Naive B cell (primary cell): Measurements from ENCODE around the gene ZNF43. TPM values are rescaled to one million over a fixed set of nuclear protein-coding genes. Genes with fewer than 3 reads are reported as not detected.
"Not testable (repeated sequence)": the region's sequence is repeated elsewhere in the genome, so short reads cannot be mapped to it uniquely, and the experiment has no call there.

Experiments
- ATAC-seq, 2 donors: fragments of 150-1000 bp; cut with Tn5 transposase; 2 replicates each; pipeline ENCODE4 v1.10.0; 2021; ENCODE audit warnings: low read depth in 2 of 2, mild to moderate bottlenecking in 2 of 2, moderate library complexity in 2 of 2
- DNase-seq: peaks from one replicate; pipeline ENCODE4 v3.0.0; 2022
- H3K27ac Mint-ChIP-seq, 6 donors: one replicate each; pipeline ENCODE4 v1.8.0; 2020 to 2022; ENCODE audit warnings: mild to moderate bottlenecking in 6 of 6, mixed read lengths in 6 of 6, moderate library complexity in 5 of 6, inconsistent platforms in 2 of 6
- H3K27me3 Mint-ChIP-seq, 3 donors: one replicate each; pipeline ENCODE4 v1.8.0; 2021 to 2022; ENCODE audit warnings: mixed read lengths in 3 of 3, mild to moderate bottlenecking in 1 of 3
- H3K36me3 Mint-ChIP-seq, 2 donors: one replicate each; pipeline ENCODE4 v1.8.0; 2020 to 2022; ENCODE audit warnings: mixed read lengths in 2 of 2, inconsistent platforms in 1 of 2, mild to moderate bottlenecking in 1 of 2
- H3K4me1 Mint-ChIP-seq, 3 donors: one replicate each; pipeline ENCODE4 v1.8.0; 2020 to 2022; ENCODE audit warnings: mixed read lengths in 3 of 3, inconsistent platforms in 1 of 3, mild to moderate bottlenecking in 1 of 3, moderate library complexity in 1 of 3
- H3K4me3 Mint-ChIP-seq, 8 donors: one replicate each; pipeline ENCODE4 v1.8.0; 2020 to 2022; ENCODE audit warnings: mild to moderate bottlenecking in 8 of 8, mixed read lengths in 8 of 8, moderate library complexity in 8 of 8, inconsistent platforms in 2 of 8
- H3K9me3 Mint-ChIP-seq, 7 donors: one replicate each; pipeline ENCODE4 v1.8.0; 2020 to 2022; ENCODE audit warnings: mixed read lengths in 7 of 7, mild to moderate bottlenecking in 5 of 7, inconsistent platforms in 2 of 7, moderate library complexity in 1 of 7
- polyA plus RNA-seq, 6 donors: library from polyadenylated mRNA; unstranded; fragments of 300-500 nt; fragmentation: Illumina TruSeq; gene quantifications; one replicate each; pipeline ENCODE4 v1.2.3, GENCODE V29; 2021; ENCODE audit warnings: low read depth in 6 of 6

The ZNF43 gene
- polyA plus RNA-seq, 6 donors from 2014 or later, result 14.3 to 34.3 (median 27.2) TPM

DNA sequence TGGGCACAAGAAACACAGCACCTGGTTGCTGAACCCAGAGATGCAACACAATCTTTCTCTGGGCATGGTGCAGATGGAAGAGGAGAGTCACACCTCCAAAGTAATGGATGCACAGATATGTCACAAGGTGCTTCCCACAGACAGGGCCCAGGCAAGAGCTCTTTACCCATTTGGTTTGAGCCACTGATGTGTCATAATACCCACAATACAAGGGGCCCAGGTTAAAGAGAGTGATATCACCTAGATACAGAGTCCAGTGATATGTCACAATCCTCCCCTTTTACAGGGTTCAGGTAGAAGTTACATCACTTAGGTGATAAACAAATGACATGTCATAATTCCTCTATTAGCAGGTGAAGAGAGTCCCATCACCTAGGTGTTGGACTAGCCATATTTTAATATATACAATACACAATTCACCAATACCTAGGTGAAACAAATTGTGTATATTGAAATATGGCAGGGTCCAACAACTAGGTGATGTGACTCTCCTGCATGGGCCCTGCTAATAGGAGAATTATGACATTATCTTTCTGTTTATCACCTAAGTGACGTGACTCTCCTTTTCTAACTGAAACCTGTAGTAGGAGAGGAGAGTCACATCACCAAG is 5.6 kb upstream of the ZNF43 start:
- H3K27me3 Mint-ChIP-seq, result no peaks in the 10 kb centered on the region
- no peak overlapping the region for H3K27ac Mint-ChIP-seq
- ATAC-seq (no peak), DNase-seq (no peak)
- H3K4me3 Mint-ChIP-seq, result no peak overlapping the region
- no peaks in the 10 kb centered on the region for H3K9me3 Mint-ChIP-seq
- peaks cover 16 to 27% of the 10 kb centered on the region in 2 donors for H3K36me3 Mint-ChIP-seq
- peaks cover 0 to 6% (median 4%) of the 10 kb centered on the region in 3 donors for H3K4me1 Mint-ChIP-seq

GRCh38 chr19:21841081-21841480 is 5.1 kb upstream of the ZNF43 start:
- Mint-ChIP-seq H3K36me3 (peaks cover 16 to 27% of the 10 kb centered on the region in 2 donors), H3K4me1 (peaks cover 2 to 8% (median 6%) of the 10 kb centered on the region in 3 donors), H3K27ac (no peak overlapping the region), H3K27me3 (no peaks in the 10 kb centered on the region), H3K9me3 (no peaks in the 10 kb centered on the region), H3K4me3 (no peak overlapping the region)
- DNase-seq, result no peak
- ATAC-seq, result no peak

DNA sequence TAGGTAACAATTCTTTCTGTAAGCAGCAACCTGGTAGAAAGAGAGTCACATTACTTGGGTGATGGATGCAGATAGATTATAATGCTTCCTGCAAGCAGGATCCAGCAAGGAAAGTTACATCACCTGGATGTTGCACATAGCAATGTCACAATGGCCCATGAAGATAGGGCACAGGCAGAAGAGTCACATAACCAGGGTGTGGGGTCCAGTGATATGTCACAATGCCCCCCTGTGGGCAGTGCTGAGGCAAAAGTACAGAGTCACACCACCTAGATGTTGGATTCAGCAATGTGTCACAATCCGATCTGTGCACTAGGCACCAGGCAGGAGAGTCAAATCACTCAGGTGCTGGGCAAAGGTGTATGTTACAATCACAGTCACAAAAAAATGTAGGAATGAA is 4.0 kb upstream of the ZNF43 start:
- peaks cover 6 to 14% (median 9%) of the 10 kb centered on the region in 3 donors for H3K4me1 Mint-ChIP-seq
- H3K36me3 Mint-ChIP-seq, result peaks cover 16 to 24% of the 10 kb centered on the region in 2 donors
- peak overlapping the region in 1 of 6 donors; percentile 28 for H3K27ac Mint-ChIP-seq
- DNase-seq (no peak), ATAC-seq (no peak)
- no peaks in the 10 kb centered on the region for H3K9me3 Mint-ChIP-seq
- H3K4me3 Mint-ChIP-seq, result no peak overlapping the region
- H3K27me3 Mint-ChIP-seq, result no peaks in the 10 kb centered on the region

DNA sequence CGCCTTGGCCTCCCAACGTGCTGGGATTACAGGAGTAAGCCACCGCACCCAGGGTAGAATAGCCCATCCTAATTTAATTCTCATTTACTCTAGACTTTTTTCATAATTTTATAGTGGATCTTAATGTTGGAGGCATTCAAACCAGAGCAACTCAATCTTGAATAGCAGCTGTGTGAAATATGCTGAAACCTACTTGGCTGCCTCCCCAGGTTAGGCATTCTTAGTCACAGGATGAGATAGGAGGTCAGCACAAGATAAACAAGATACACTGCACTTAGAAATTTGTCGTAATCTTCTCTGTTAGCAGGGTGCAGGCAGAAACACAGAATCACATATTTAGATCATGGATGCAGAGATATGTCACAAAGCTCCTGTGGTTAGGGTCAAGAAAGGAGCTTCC is 2.7 kb upstream of the ZNF43 start:
- H3K36me3 Mint-ChIP-seq, result peaks cover 16 to 21% of the 10 kb centered on the region in 2 donors
- no peaks in the 10 kb centered on the region for H3K27me3 Mint-ChIP-seq
- peaks cover 14 to 24% (median 19%) of the 10 kb centered on the region in 3 donors for H3K4me1 Mint-ChIP-seq
- no peak for DNase-seq
- peak overlapping the region in 1 of 6 donors; percentile 24 for H3K27ac Mint-ChIP-seq
- no peak overlapping the region for H3K4me3 Mint-ChIP-seq
- no peak for ATAC-seq
- H3K9me3 Mint-ChIP-seq, result no peaks in the 10 kb centered on the region

DNA sequence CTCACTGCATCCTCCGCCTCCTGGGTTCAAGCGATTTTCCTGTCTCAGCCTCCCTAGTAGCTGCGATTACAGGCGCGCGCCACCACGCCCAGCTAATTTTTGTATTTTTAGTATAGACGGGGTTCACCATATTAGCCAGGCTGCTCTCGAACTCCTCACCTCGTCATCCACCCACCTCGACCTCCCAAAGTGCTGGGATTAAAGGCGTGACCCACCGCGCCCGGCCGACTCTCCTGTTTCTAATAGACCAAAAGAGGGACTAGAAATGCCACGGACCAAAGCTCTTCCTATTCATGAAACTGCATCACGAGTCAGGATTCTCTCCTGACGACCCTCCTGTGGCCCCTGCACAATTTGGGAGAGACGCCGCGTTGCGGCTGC is 563 bp downstream of the ZNF43 start:
- H3K27me3 Mint-ChIP-seq, result no peaks in the 10 kb centered on the region
- H3K27ac Mint-ChIP-seq, result peak overlapping the region; percentile 86 to 100 (median 98)
- H3K4me3 Mint-ChIP-seq, result peak overlapping the region; percentile 98 to 100 (median 99)
- DNase-seq (no peak), ATAC-seq (peak in 1 of 2 donors; percentile 1)
- peaks cover 0 to 12% (median 2%) of the 10 kb centered on the region in 7 donors for H3K9me3 Mint-ChIP-seq
- peaks cover 7 to 10% of the 10 kb centered on the region in 2 donors for H3K36me3 Mint-ChIP-seq
- H3K4me1 Mint-ChIP-seq, result peaks cover 17 to 41% (median 29%) of the 10 kb centered on the region in 3 donors

DNA sequence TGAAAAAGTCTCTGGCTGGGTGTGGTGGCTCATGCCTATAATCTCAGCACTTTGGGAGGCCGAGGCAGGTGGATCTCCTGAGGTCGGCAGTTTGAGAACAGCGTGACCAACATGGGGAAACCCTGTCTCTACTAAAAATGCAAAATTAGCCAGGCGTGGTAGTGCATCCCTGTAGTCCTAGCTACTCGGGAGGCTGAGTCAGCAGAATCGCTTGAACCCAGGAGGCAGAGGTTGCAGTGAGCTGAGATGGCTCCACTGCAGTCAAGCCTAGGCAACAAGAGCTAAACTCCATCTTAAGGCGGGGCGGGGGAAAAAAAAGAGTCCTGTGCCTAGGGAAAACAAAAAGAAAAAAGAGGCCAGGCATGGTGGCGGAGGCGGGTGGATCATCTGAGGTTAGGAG is 2.2 kb downstream of the ZNF43 start:
- DNase-seq (no peak), ATAC-seq (no peak)
- Mint-ChIP-seq H3K27me3 (no peaks in the 10 kb centered on the region), H3K36me3 (peaks cover 14 to 18% of the 10 kb centered on the region in 2 donors), H3K4me1 (peaks cover 22 to 51% (median 38%) of the 10 kb centered on the region in 3 donors), H3K27ac (peak overlapping the region in 3 of 6 donors; percentile 56 to 90 (median 64)), H3K9me3 (peaks cover 0 to 18% (median 3%) of the 10 kb centered on the region in 7 donors), H3K4me3 (peak overlapping the region; percentile 43 to 100 (median 83))

GRCh38 chr19:21824679-21825078 is 11.3 kb downstream of the ZNF43 start:
- Mint-ChIP-seq H3K36me3 (peaks cover 19 to 20% of the 10 kb centered on the region in 2 donors), H3K4me1 (peaks cover 2% of the 10 kb centered on the region in 3 donors), H3K27me3 (no peaks in the 10 kb centered on the region), H3K4me3 (no peak overlapping the region), H3K27ac (no peak overlapping the region), H3K9me3 (peaks cover 1 to 34% (median 11%) of the 10 kb centered on the region in 7 donors)
- DNase-seq, result no peak
- ATAC-seq, result no peak

- Mint-ChIP-seq H3K27me3 (no peaks in the 10 kb centered on the region), H3K36me3 (peaks cover 26 to 28% of the 10 kb centered on the region in 2 donors), H3K4me1 (no peaks in the 10 kb centered on the region), H3K4me3 (no peak overlapping the region), H3K27ac (no peak overlapping the region), H3K9me3 (peaks cover 0 to 39% (median 21%) of the 10 kb centered on the region in 7 donors)
- no peak for ATAC-seq
- no peak for DNase-seq
Measured at GRCh38 chr19:21823224-21823623, 12.8 kb downstream of the ZNF43 start.

DNA sequence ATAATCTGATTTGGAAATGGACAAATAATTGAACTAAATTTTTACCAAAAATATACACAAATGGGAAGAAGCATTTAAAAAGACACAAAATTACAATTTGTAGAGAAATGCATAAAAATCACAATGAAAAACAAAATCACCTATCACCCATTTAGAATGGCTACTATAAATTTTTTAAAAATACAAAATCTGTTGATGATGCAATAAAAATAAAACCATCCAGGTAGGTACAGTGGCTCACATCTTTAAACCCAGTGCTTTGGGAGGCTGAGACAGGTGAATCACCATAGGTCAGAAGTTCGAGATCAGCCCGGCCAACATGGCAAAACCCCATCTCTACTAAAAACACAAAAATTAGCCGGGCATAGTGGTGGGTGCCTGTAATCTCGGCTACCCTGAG is 23.5 kb downstream of the ZNF43 start:
- H3K36me3 Mint-ChIP-seq, result peaks cover 42 to 57% of the 10 kb centered on the region in 2 donors
- ATAC-seq, result no peak

DNA sequence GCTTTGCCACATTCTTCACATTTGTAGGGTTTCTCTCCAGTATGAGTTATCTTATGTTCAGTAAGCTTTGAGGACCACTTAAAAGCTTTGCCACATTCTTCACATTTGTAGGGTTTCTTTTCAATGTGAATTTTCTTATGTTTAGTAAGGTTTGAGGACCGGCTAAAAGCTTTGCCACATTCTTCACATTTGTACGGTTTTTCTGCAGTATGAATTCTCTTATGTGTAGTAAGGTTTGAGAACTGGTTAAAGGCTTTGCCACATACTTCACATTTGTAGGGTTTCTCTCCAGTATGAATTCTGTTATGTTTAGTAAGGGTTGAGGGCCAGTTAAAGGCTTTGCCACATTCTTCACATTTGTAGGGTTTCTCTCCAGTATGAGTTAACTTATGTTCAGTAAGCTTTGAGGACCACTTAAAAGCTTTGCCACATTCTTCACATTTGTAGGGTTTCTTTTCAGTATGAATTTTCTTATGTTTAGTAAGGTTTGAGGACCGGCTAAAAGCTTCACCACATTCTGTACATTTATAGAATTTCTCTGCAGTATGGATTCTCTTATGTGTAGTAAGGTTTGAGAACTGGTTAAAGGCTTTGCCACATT is 27.5 kb downstream of the ZNF43 start:
- H3K4me1 Mint-ChIP-seq, ATAC-seq, H3K27me3 Mint-ChIP-seq, DNase-seq, H3K4me3 Mint-ChIP-seq, H3K27ac Mint-ChIP-seq: not testable (repeated sequence)
- Mint-ChIP-seq H3K9me3 (peaks cover 0 to 87% (median 66%) of the 10 kb centered on the region in 7 donors), H3K36me3 (peaks cover 28 to 31% of the 10 kb centered on the region in 2 donors)

More for the DNA sequence above, 23.5 kb downstream of the ZNF43 start:
- Mint-ChIP-seq H3K27ac (no peak overlapping the region), H3K27me3 (no peaks in the 10 kb centered on the region), H3K9me3 (peaks cover 0 to 85% (median 61%) of the 10 kb centered on the region in 7 donors), H3K4me1 (no peaks in the 10 kb centered on the region), H3K4me3 (no peak overlapping the region)
- no peak for DNase-seq

- peaks cover 4 to 31% (median 19%) of the 10 kb centered on the region in 7 donors for H3K9me3 Mint-ChIP-seq
- no peaks in the 10 kb centered on the region for H3K4me1 Mint-ChIP-seq
- peak overlapping the region in 1 of 6 donors; percentile 54 for H3K27ac Mint-ChIP-seq
Measured at GRCh38 chr19:21789466-21790085, 46.4 kb downstream of the ZNF43 start.

DNA sequence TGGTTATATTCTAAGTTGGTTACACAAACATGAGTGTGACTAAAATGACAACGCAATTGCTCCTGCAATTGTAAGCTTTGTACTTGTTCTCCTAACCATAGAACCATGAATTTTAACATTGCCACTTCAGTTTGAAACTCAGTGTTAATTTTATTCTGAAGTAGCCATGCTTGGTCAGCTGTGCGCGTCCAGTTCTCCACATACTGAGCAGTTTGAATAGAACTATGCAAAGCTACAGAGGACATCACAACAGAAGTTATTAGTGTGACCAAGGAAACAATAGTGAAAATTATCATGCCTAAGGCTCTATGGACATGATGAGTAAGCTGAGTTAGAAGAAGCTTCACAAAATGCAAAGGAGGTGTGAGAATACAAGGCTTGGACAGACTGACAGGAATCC is 49.0 kb downstream of the ZNF43 start:
- ATAC-seq, result no peak
- H3K9me3 Mint-ChIP-seq, result peaks cover 4 to 25% (median 15%) of the 10 kb centered on the region in 7 donors
- no peak overlapping the region for H3K27ac Mint-ChIP-seq
- no peaks in the 10 kb centered on the region for H3K4me1 Mint-ChIP-seq
- no peak overlapping the region for H3K4me3 Mint-ChIP-seq
- peaks cover 0 to 4% (median 0%) of the 10 kb centered on the region in 3 donors for H3K27me3 Mint-ChIP-seq
- H3K36me3 Mint-ChIP-seq, result no peaks in the 10 kb centered on the region
- no peak for DNase-seq

More at GRCh38 chr19:21789466-21790085, 46.4 kb downstream of the ZNF43 start:
- Mint-ChIP-seq H3K27me3 (peaks cover 0 to 4% (median 0%) of the 10 kb centered on the region in 3 donors), H3K36me3 (no peaks in the 10 kb centered on the region), H3K4me3 (no peak overlapping the region)
- no peak for ATAC-seq
- no peak for DNase-seq

- DNase-seq, H3K4me3 Mint-ChIP-seq, H3K27me3 Mint-ChIP-seq, H3K4me1 Mint-ChIP-seq, H3K9me3 Mint-ChIP-seq, H3K36me3 Mint-ChIP-seq, H3K27ac Mint-ChIP-seq, ATAC-seq: not testable (repeated sequence)
Measured at GRCh38 chr19:21775792-21776191, 60.2 kb downstream of the ZNF43 start.
